Effector memory CD8-positive, alpha-beta T cell (primary cell): ENCODE data around the gene FRMD7.
"Not testable (repeated sequence)": the region's sequence is repeated elsewhere in the genome, so short reads cannot be mapped to it uniquely, and the experiment has no call there.

Experiments
- ATAC-seq: fragments of 150-1000 bp; cut with Tn5 transposase; replicated peaks from 2 replicates; pipeline ENCODE4 v1.10.0; 2021; ENCODE audit warnings: mild to moderate bottlenecking, moderate library complexity
- DNase-seq, 3 experiments: peaks; one replicate each; pipeline ENCODE4 v3.0.0; 2021
- H3K27ac Mint-ChIP-seq, 2 donors: one replicate each; pipeline ENCODE4 v1.8.0; 2022; ENCODE audit warnings: mild to moderate bottlenecking in 2 of 2, mixed read lengths in 2 of 2, moderate library complexity in 2 of 2
- H3K27me3 Mint-ChIP-seq, 2 donors: one replicate each; pipeline ENCODE4 v1.8.0; 2022; ENCODE audit warnings: mixed read lengths in 2 of 2
- H3K36me3 Mint-ChIP-seq: one replicate; pipeline ENCODE4 v1.8.0; 2022; ENCODE audit warnings: mild to moderate bottlenecking, moderate library complexity, mixed read lengths; ENCODE audit not compliant: insufficient read depth
- H3K4me1 Mint-ChIP-seq, 2 donors: one replicate each; pipeline ENCODE4 v1.8.0; 2022; ENCODE audit warnings: low read depth in 2 of 2, mixed read lengths in 2 of 2
- H3K4me3 Mint-ChIP-seq, 2 donors: one replicate each; pipeline ENCODE4 v1.8.0; 2022; ENCODE audit warnings: mild to moderate bottlenecking in 2 of 2, mixed read lengths in 2 of 2, moderate library complexity in 2 of 2
- H3K9me3 Mint-ChIP-seq, 2 donors: one replicate each; pipeline ENCODE4 v1.8.0; 2022; ENCODE audit warnings: mixed read lengths in 2 of 2

The FRMD7 gene

GRCh38 chrX:132085786-132086185, 42.0 kb downstream of the FRMD7 start:
- no peak for DNase-seq
- Mint-ChIP-seq H3K27ac (no peak overlapping the region), H3K9me3 (no peaks in the 10 kb centered on the region), H3K27me3 (peaks cover 0 to 6% of the 10 kb centered on the region in 2 donors), H3K4me1 (no peaks in the 10 kb centered on the region), H3K36me3 (no peaks in the 10 kb centered on the region), H3K4me3 (no peak overlapping the region)
- ATAC-seq = no peak

DNA sequence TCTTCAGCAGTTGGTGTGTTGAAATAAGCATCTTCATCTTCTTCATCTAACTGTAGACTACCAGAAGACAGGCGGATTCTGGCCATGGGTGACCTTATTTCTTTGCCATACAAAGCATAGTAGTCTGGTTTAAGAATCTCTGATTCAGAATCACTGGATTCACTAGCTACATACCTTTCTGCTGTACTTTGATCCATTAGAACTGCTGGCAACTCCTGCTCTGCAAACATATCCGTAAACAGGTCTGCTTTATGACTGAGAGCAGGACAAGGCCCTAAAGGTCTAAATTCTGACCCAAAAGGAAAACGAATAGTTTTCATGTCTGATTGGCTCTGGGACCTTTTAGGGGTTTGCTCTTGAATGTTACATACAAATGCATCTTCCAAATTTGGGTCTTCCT, 49.9 kb downstream of the FRMD7 start:
- Mint-ChIP-seq H3K4me1 (no peaks in the 10 kb centered on the region), H3K4me3 (no peak overlapping the region), H3K27me3 (no peaks in the 10 kb centered on the region), H3K9me3 (no peaks in the 10 kb centered on the region), H3K27ac (no peak overlapping the region), H3K36me3 (peaks cover 14% of the 10 kb centered on the region)
- DNase-seq = no peak
- ATAC-seq = no peak

DNA sequence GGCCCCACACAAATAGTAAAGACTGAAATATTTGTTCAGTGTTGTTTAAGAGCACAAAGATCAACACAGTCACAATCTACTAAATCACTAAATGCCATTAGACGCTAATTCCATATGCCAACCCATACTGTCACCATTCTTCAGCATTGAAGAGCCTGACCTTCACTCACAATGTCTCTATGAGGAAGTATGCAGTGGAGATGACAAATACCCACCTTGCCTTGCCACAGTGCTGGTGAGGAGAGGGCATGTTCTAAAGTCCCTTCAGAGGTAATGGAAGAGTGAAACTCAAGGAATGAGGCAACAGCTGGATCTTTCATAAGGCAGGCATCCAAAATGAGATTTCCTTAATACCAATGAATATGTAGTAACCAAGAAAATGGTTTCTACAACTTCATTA, 50.4 kb downstream of the FRMD7 start:
- H3K27ac Mint-ChIP-seq = no peak overlapping the region
- H3K9me3 Mint-ChIP-seq = no peaks in the 10 kb centered on the region
- H3K36me3 Mint-ChIP-seq = peaks cover 16% of the 10 kb centered on the region
- no peak for ATAC-seq
- DNase-seq = no peak
- H3K4me1 Mint-ChIP-seq = no peaks in the 10 kb centered on the region
- H3K27me3 Mint-ChIP-seq = no peaks in the 10 kb centered on the region
- no peak overlapping the region for H3K4me3 Mint-ChIP-seq

GRCh38 chrX:132071254-132071653, 56.6 kb downstream of the FRMD7 start:
- no peak overlapping the region for H3K4me3 Mint-ChIP-seq
- no peak for DNase-seq

GRCh38 chrX:132068405-132068804, 59.4 kb downstream of the FRMD7 start:
- no peaks in the 10 kb centered on the region for H3K27me3 Mint-ChIP-seq
- H3K36me3 Mint-ChIP-seq = peaks cover 23% of the 10 kb centered on the region
- H3K9me3 Mint-ChIP-seq = no peaks in the 10 kb centered on the region
- no peak overlapping the region for H3K4me3 Mint-ChIP-seq
- ATAC-seq = no peak
- no peak for DNase-seq
- H3K27ac Mint-ChIP-seq = no peak overlapping the region
- peaks cover 0 to 2% of the 10 kb centered on the region in 2 donors for H3K4me1 Mint-ChIP-seq

More at GRCh38 chrX:132071254-132071653, 56.6 kb downstream of the FRMD7 start:
- ATAC-seq = no peak
- Mint-ChIP-seq H3K36me3 (peaks cover 27% of the 10 kb centered on the region), H3K27me3 (no peaks in the 10 kb centered on the region), H3K4me1 (peaks cover 0 to 2% of the 10 kb centered on the region in 2 donors), H3K9me3 (no peaks in the 10 kb centered on the region), H3K27ac (no peak overlapping the region)

DNA sequence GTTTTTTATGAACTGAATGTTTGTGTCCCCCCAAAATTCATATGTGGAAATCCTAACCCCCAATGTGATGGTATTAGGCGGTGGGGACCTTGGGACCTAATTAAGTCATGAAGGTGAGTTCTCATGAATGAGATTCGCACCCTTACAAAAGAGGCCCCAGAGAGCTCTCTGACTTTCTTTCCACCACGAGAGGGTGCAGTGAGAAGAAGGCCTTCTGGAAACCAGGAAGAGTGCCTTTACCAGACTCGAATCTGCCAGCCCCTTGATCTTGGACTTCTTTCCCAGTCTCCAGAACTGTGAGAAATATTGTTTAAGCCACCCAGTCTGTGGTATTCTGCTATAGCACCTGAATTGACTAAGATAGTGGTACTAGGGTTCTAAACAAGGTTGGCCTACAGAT, 64.0 kb downstream of the FRMD7 start:
- Mint-ChIP-seq H3K9me3 (no peaks in the 10 kb centered on the region), H3K27me3 (no peaks in the 10 kb centered on the region), H3K36me3 (peaks cover 9% of the 10 kb centered on the region), H3K4me3 (no peak overlapping the region), H3K27ac (no peak overlapping the region), H3K4me1 (peaks cover 4 to 5% of the 10 kb centered on the region in 2 donors)
- DNase-seq (no peak), ATAC-seq (no peak)

GRCh38 chrX:132063334-132063733, 64.5 kb downstream of the FRMD7 start:
- no peak overlapping the region for H3K4me3 Mint-ChIP-seq
- no peaks in the 10 kb centered on the region for H3K9me3 Mint-ChIP-seq
- H3K27ac Mint-ChIP-seq = no peak overlapping the region
- ATAC-seq (no peak), DNase-seq (no peak)
- H3K4me1 Mint-ChIP-seq = peaks cover 4 to 5% of the 10 kb centered on the region in 2 donors
- no peaks in the 10 kb centered on the region for H3K27me3 Mint-ChIP-seq
- H3K36me3 Mint-ChIP-seq = peaks cover 9% of the 10 kb centered on the region

DNA sequence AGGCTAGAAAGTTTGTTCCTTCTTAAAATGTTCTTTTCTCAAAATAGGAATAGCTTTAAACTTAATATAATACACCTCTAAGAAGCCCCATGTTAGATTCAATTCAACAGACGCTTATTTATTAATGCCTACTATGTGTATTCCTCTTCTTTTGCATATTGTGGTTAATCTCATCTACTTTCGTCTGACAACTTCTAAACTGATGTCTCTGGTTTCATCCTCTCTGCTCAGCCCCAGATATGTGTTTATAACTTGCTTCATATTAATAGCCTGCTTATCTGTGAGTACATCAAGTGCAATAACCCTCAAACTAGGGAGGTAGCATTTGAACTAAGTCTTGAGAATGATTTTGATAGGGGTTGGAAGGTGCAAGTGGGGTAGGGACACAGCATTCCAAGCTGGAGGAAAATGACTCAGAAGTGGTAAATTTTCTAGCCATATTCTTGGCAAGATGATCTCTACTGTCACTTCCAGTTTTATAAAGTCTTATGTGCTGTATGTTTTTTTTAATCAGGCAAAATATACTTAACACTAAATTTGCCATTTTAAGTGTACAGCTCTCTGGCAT, 67.8 kb downstream of the FRMD7 start:
- no peaks in the 10 kb centered on the region for H3K27me3 Mint-ChIP-seq
- peaks cover 6 to 19% of the 10 kb centered on the region in 2 donors for H3K4me1 Mint-ChIP-seq
- H3K4me3 Mint-ChIP-seq = no peak overlapping the region
- DNase-seq (no peak), ATAC-seq (no peak)
- H3K9me3 Mint-ChIP-seq = no peaks in the 10 kb centered on the region
- peak overlapping the region in 1 of 2 donors; percentile 20 for H3K27ac Mint-ChIP-seq
- peaks cover 19% of the 10 kb centered on the region for H3K36me3 Mint-ChIP-seq

DNA sequence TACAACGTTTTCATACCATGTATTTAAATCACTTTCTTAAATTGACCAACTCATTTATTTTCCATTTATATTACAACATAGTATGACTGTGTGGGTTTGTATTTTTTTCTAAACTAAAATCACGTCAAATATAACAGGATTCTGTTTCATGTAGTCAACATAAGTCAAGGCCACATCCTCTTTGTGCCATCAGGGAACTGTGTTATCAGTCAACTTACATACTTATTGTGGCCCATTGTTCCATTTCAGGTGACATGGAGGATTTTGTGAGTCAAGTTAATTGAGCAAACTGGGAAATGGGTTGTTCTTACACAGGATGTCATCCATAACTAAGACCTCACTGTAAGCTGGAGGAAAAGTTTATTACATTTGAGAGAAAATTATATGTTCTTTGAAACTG, 68.8 kb downstream of the FRMD7 start:
- Mint-ChIP-seq H3K36me3 (peaks cover 14% of the 10 kb centered on the region), H3K4me1 (peaks cover 8 to 22% of the 10 kb centered on the region in 2 donors), H3K4me3 (no peak overlapping the region), H3K27ac (no peak overlapping the region), H3K27me3 (no peaks in the 10 kb centered on the region), H3K9me3 (no peaks in the 10 kb centered on the region)
- ATAC-seq (no peak), DNase-seq (no peak)

GRCh38 chrX:132058050-132058449, 69.8 kb downstream of the FRMD7 start:
- H3K27me3 Mint-ChIP-seq = no peaks in the 10 kb centered on the region
- no peaks in the 10 kb centered on the region for H3K9me3 Mint-ChIP-seq
- peaks cover 8 to 24% of the 10 kb centered on the region in 2 donors for H3K4me1 Mint-ChIP-seq
- ATAC-seq = no peak
- no peak for DNase-seq
- peaks cover 13% of the 10 kb centered on the region for H3K36me3 Mint-ChIP-seq
- H3K4me3 Mint-ChIP-seq = no peak overlapping the region
- no peak overlapping the region for H3K27ac Mint-ChIP-seq

DNA sequence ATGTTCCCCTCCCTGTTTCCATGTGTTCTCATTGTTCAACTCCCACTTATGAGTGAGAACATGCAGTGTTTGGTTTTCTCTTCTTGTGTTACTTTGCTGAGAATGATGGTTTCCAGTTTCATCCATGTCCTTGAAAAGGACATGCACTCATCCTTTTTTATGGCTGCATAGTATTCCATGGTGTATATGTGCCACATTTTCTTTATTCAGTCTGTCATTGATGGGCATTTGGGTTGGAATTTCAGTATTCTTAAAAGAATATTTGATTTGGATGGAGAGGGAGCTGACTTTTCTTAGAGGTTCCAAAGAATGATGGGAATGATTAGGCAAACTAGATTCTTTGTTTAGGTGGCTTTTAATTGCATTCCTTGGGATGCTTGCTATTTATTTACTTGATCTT, 76.0 kb downstream of the FRMD7 start:
- H3K27me3 Mint-ChIP-seq, ATAC-seq, DNase-seq, H3K9me3 Mint-ChIP-seq, H3K4me3 Mint-ChIP-seq: not testable (repeated sequence)
- Mint-ChIP-seq H3K27ac (peak overlapping the region in 1 of 2 donors; percentile 23), H3K4me1 (peaks cover 14 to 24% of the 10 kb centered on the region in 2 donors), H3K36me3 (peaks cover 13% of the 10 kb centered on the region)

DNA sequence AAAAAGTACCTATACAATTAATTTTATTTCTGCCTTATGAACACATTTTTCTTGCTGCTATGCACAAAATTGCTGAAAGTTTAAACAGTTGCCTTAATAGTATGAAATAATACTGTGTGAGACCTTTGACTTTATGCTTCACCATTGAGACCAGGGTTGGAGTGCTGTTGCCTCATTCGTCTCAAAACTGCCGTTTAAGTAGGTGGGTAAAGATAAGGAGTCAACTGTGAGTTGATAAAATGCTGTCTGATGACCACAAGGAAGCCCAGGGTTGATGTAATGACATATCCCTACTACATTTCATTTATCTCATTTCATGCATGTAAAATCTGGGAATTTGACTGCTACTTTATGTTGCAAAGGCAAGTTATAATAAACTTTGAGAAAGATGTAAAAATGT, 81.3 kb downstream of the FRMD7 start:
- Mint-ChIP-seq H3K27ac (no peak overlapping the region), H3K4me1 (peaks cover 17 to 35% of the 10 kb centered on the region in 2 donors), H3K36me3 (no peaks in the 10 kb centered on the region), H3K4me3 (no peak overlapping the region), H3K27me3 (no peaks in the 10 kb centered on the region), H3K9me3 (no peaks in the 10 kb centered on the region)
- no peak for DNase-seq
- ATAC-seq = no peak

DNA sequence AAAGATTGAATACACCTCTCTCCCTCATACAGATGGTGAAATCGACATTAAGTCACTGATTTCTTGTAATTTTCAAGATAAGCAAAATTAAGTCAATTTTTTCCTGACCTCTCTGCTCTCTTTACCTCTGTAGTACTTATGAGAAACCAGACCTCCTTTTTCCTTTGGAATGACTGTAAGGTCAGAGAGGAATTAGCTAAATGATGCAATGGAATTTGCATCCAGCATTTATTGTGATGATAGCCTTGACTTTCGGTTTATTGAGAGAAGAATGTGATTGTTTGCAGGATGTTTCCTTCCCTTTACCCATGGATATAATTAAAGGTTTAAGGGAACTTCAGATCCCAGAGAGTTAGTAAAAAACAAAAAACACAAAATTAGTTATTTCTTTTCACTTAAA, 82.4 kb downstream of the FRMD7 start:
- no peaks in the 10 kb centered on the region for H3K36me3 Mint-ChIP-seq
- peaks cover 21 to 44% of the 10 kb centered on the region in 2 donors for H3K4me1 Mint-ChIP-seq
- no peak for ATAC-seq
- H3K9me3 Mint-ChIP-seq = no peaks in the 10 kb centered on the region
- H3K27ac Mint-ChIP-seq = peak overlapping the region in 1 of 2 donors; percentile 81
- no peak for DNase-seq
- H3K4me3 Mint-ChIP-seq = no peak overlapping the region
- no peaks in the 10 kb centered on the region for H3K27me3 Mint-ChIP-seq

DNA sequence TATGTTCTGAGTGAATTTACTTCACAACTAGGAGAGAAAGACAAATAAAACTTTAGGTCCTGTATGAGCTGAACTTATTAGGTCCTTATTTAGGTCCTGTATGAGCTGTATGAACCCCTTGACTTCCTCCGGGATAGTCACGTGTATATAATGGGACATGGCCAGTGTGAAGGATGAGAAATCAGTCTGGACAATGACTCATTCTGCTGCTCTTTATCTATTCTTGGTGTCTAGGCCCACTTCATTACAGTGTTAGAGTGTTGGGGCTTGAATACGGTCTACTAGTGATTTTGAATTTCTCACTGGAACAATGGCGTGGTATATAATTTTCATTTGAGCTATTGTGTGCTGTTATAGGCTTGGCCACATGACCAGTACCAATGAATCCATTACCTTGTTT, 82.9 kb downstream of the FRMD7 start:
- no peak for DNase-seq
- H3K9me3 Mint-ChIP-seq = no peaks in the 10 kb centered on the region
- H3K4me3 Mint-ChIP-seq = no peak overlapping the region
- H3K4me1 Mint-ChIP-seq = peaks cover 21 to 47% of the 10 kb centered on the region in 2 donors
- no peaks in the 10 kb centered on the region for H3K27me3 Mint-ChIP-seq
- ATAC-seq = no peak
- H3K36me3 Mint-ChIP-seq = no peaks in the 10 kb centered on the region
- no peak overlapping the region for H3K27ac Mint-ChIP-seq

DNA sequence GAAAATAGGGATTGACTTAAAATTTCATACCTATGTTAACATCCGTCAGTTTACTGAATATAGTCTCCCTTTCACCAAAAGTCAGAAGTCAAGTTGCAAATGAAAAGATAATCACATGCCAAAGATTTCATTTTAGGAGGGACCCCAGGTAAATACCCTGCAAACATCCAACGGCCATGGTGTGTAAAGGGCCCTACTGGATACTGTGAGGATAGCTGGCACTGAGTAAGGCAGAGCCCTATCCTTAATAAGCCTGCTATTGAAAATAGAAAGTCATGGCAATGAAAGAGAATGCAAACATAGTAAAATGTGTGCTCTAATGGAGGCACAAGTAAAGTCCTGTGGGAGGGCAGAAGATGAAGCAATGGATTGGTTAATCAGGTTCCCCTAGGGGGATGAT, 83.8 kb downstream of the FRMD7 start:
- H3K36me3 Mint-ChIP-seq = no peaks in the 10 kb centered on the region
- peaks cover 20 to 46% of the 10 kb centered on the region in 2 donors for H3K4me1 Mint-ChIP-seq
- ATAC-seq (no peak), DNase-seq (no peak)
- no peaks in the 10 kb centered on the region for H3K27me3 Mint-ChIP-seq
- H3K4me3 Mint-ChIP-seq = no peak overlapping the region
- no peaks in the 10 kb centered on the region for H3K9me3 Mint-ChIP-seq
- H3K27ac Mint-ChIP-seq = no peak overlapping the region
